Rectal smooth muscle tissue (tissue), 1 donor: ENCODE data around the gene SFT2D2.

ENCODE experiments used
- H3K27ac ChIP-seq: one replicate; pipeline ENCODE4 v1.7.0; 2013; ENCODE audit warnings: low read depth, low read length, inconsistent platforms
- H3K27me3 ChIP-seq: one replicate; pipeline ENCODE4 v1.7.0; 2013; ENCODE audit warnings: low read length; ENCODE audit not compliant: control insufficient read depth, insufficient read depth
- H3K36me3 ChIP-seq: one replicate; pipeline ENCODE4 v1.7.0; 2013; ENCODE audit warnings: low read length; ENCODE audit not compliant: control insufficient read depth, insufficient read depth
- H3K4me1 ChIP-seq: one replicate; pipeline ENCODE4 v1.7.0; 2013; ENCODE audit warnings: low read length; ENCODE audit not compliant: control insufficient read depth, insufficient read depth
- H3K4me3 ChIP-seq: one replicate; pipeline ENCODE4 v1.7.0; 2013; ENCODE audit warnings: low read length
- H3K9ac ChIP-seq: one replicate; pipeline ENCODE4 v1.7.0; 2013; ENCODE audit warnings: low read length

The SFT2D2 gene

DNA sequence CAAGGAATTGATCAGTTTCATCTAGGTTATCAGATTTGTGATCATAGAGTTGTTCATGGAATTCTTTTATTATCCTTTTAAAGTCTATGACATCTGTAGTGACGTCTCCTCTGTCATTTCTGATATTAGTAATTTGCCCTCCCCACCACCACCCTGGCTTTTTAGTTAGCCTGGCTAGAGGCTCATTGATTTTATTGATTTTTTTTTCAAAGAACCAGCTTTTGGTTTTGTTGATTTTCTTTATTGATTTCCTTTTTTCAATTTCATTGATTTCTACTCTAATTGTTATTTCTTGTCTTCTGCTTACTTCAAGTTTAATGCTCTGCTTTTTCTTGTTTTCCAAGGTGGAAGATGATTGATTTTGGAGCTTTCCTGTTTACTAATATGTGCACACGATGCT, 31.6 kb downstream of the SFT2D2 start:
- H3K4me1 ChIP-seq = no peaks in the 10 kb centered on the region

DNA sequence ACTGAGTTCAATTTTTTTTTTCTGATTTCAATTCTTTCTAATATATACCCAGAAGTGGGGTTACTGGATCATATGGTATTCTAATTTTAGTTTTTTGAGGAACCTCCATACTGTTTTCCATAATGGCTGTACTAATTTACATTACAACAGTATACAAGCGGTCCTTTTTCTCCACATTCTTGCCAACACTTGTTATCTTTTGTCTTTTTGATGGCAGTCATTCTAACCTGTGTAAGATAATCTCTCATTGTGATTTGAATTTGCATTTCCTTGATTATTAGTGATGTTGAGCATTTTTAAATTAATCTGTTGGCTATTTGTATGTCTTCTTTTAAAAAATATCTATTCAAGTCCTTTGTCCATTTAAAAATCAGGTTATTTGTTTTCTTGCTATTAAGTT, 33.8 kb downstream of the SFT2D2 start:
- Histone ChIP-seq H3K36me3 (peaks cover 2% of the 10 kb centered on the region), H3K9ac (no peak overlapping the region), H3K27me3 (no peaks in the 10 kb centered on the region), H3K27ac (no peak overlapping the region), H3K4me3 (no peak overlapping the region), H3K4me1 (no peaks in the 10 kb centered on the region)

More for the DNA sequence above, 31.6 kb downstream of the SFT2D2 start:
- H3K27ac ChIP-seq = no peak overlapping the region
- no peak overlapping the region for H3K9ac ChIP-seq
- H3K27me3 ChIP-seq = no peaks in the 10 kb centered on the region
- H3K4me3 ChIP-seq = no peak overlapping the region
- no peaks in the 10 kb centered on the region for H3K36me3 ChIP-seq

DNA sequence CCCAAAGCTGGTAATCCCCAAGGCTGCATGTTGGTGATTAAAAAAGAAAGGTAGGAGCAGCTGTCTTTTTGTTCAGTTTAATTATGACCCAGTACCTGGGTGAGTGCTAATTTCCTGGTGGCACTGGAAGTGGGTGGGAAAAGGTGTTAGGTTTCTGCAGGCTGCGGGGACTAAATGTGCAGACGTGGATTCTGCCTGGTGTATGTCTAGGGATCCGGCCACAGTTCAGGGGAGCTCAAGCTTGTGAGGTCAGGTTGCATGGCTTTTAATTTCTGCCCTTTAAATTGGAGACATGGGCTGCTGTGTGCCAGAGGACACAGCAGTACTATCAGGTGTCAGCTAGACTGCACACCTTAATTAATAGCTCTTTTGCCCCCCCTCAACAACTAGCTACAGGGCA, 34.6 kb downstream of the SFT2D2 start:
- no peak overlapping the region for H3K9ac ChIP-seq
- no peak overlapping the region for H3K4me3 ChIP-seq
- H3K27ac ChIP-seq = no peak overlapping the region
- no peaks in the 10 kb centered on the region for H3K27me3 ChIP-seq
- no peaks in the 10 kb centered on the region for H3K4me1 ChIP-seq
- H3K36me3 ChIP-seq = peaks cover 2% of the 10 kb centered on the region

DNA sequence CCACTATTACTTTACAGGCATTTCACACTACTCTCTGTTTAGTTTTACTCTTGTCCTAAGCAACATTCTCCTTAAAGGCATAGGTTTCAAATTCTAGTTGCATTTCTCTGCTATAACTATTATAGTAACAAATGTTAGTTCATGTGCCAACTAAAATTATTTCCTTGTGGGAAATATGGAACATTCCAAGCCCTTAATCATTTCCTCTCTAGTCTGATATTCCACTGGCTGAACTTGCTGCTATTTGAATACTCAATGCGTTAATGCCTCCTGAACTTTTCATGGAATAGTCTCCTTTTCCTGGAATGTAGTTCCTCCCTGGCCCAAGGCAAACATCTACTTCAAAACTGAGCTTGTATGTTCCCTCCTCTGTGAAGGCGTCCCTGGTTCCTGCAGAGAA, 35.6 kb downstream of the SFT2D2 start:
- H3K4me1 ChIP-seq = no peaks in the 10 kb centered on the region
- H3K36me3 ChIP-seq = peaks cover 2% of the 10 kb centered on the region
- H3K27me3 ChIP-seq = no peaks in the 10 kb centered on the region
- no peak overlapping the region for H3K9ac ChIP-seq
- no peak overlapping the region for H3K4me3 ChIP-seq
- no peak overlapping the region for H3K27ac ChIP-seq

DNA sequence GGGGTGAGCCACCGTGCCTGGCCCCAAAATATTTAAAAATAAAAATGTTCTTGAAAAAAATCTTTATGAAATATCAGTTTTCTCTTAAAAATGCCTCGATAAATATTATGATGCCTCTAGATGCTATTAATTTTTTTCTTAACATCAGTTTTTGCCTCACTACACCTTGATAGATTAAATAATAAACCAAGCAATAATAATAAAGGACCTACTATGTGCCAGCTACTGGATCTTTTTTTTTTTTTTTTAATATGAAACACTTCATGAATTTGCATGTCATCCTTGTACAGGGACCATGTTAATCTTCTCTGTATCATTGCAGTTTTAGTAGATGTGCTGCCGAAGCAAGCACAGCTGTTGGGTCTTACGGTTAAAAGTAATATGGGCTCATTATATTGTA, 37.3 kb downstream of the SFT2D2 start:
- H3K27ac ChIP-seq = no peak overlapping the region

DNA sequence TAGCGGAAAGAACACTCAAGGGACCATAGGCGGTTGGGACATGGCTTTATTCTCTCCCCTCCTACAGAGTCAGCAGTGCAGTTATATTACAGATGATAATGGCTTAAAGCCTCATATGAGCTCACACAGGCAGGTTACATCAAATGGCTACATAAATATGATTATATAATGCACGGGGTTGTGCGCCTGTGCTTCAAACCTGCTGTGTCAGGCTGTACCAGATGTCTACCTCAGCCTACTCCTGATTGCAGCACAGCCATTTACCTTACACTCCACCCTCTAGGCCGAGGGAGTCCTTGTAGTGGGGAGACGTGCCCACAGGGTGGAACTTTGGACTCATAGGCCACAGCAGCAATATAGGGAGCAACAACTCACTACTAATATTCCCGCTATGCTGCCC, 38.5 kb downstream of the SFT2D2 start:
- Histone ChIP-seq H3K27ac (no peak overlapping the region), H3K9ac (no peak overlapping the region), H3K4me1 (no peaks in the 10 kb centered on the region), H3K36me3 (peaks cover 2% of the 10 kb centered on the region), H3K4me3 (no peak overlapping the region), H3K27me3 (no peaks in the 10 kb centered on the region)

More for the DNA sequence above, 37.3 kb downstream of the SFT2D2 start:
- no peak overlapping the region for H3K9ac ChIP-seq
- H3K27me3 ChIP-seq = no peaks in the 10 kb centered on the region
- no peak overlapping the region for H3K4me3 ChIP-seq
- no peaks in the 10 kb centered on the region for H3K4me1 ChIP-seq
- H3K36me3 ChIP-seq = peaks cover 2% of the 10 kb centered on the region

DNA sequence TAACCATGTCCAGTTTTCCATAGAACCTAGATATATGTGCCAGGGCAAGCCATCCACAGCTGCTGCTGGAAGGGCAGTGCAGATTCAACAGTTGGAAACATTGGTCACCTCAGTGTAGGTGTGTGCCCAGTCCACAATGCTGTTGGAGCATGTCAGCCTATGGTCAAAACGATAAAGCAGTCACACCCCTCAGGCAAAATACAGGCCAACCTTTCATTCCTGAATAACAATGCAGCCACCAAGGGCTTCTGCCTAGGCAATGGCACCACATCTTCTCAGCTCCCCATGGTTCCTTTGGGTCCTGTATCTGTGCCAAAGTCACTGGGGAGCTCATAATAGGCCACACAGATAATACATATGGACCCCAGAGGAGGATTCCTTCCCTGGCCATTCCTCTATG, 39.8 kb downstream of the SFT2D2 start:
- Histone ChIP-seq H3K4me3 (no peak overlapping the region), H3K27me3 (no peaks in the 10 kb centered on the region), H3K36me3 (peaks cover 2% of the 10 kb centered on the region)

DNA sequence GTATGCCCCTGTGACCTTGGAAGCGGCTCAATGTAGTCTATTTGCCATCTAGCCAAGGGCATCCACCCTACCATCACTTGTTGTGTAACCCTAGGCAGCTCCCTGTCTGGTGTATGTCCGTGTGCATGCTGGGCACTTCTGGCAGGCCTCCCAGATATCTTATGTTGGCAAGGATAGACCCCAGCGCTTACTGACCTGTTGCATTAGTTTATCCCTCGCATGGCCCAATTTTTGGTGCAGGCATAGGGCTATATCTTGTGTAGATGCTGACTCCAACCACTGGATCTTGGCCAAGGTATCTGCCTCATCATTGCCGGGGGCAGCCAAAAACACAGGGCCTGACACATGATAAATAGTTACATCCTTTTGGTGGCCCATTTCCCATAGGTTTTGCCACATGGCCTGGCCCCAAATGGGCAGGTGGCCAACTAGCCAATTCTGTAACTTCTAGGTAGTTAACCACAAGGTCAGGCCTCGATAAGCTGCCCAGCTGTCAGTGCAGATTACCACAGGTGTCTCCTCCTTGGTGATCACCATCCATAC, 40.9 kb downstream of the SFT2D2 start:
- Histone ChIP-seq H3K27ac (no peak overlapping the region), H3K9ac (no peak overlapping the region), H3K4me3 (no peak overlapping the region), H3K4me1 (no peaks in the 10 kb centered on the region), H3K36me3 (peaks cover 2% of the 10 kb centered on the region), H3K27me3 (no peaks in the 10 kb centered on the region)

More for the DNA sequence above, 39.8 kb downstream of the SFT2D2 start:
- Histone ChIP-seq H3K9ac (no peak overlapping the region), H3K4me1 (no peaks in the 10 kb centered on the region), H3K27ac (no peak overlapping the region)

DNA sequence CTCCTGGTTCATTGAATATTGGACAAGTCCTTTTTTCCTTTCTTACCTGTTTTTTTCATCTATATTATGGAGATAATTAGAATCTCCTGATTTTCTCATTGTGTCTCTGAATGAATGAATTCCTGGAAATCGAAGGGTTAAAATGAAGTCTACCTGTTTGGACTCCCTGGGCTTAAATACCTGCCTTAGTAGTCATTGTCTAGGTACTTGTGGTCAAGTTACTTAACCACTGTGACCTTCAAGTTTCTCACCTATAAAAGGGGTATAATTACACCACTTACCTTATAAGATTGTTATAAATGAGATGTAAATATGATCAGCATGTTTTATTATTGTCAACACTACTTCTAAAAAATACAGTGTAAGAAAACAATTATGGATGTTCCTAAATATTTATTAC, 45.8 kb downstream of the SFT2D2 start:
- no peak overlapping the region for H3K27ac ChIP-seq
- H3K4me1 ChIP-seq = no peaks in the 10 kb centered on the region
- no peaks in the 10 kb centered on the region for H3K27me3 ChIP-seq
- no peak overlapping the region for H3K4me3 ChIP-seq
- H3K9ac ChIP-seq = no peak overlapping the region
- no peaks in the 10 kb centered on the region for H3K36me3 ChIP-seq

DNA sequence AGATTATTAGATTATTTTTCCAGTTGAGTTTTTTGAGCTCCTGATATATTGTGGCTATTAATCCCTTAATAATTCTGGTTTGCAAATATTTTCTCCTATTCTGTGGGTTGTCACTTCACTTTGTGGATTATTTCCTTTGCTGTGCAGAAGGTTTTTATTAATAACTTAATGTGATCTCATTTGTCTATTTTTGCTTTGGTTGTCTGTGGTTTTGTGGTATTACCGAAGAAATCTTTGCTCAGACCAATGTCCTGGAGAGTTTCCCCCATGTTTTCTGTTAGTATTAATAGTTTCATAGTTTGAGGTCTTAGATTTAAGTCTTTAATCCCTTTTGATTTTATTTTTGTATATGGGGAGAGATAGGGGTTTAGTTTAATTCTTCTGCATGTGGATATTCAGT, 47.8 kb downstream of the SFT2D2 start:
- Histone ChIP-seq H3K27ac (no peak overlapping the region), H3K36me3 (no peaks in the 10 kb centered on the region), H3K4me3 (no peak overlapping the region), H3K4me1 (no peaks in the 10 kb centered on the region), H3K27me3 (no peaks in the 10 kb centered on the region), H3K9ac (no peak overlapping the region)

DNA sequence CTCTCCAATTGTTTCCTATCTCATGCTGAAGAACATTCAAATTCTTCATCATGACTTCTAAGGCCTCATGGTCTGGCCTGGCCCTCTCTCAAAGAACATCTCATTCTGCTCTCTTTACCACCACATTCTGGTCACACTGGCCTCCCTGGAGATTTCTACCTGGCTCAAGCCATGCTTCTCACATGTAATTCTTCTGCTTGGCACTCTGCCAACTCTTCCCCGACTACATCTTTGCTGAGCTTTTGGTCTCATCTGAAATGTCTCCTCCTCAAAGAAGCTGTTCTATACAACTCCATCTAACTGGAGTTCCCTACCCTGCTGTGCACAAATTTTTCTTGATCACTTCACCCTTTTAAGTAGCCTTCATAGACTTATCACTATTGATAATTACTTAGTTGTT, 53.4 kb downstream of the SFT2D2 start:
- H3K9ac ChIP-seq = no peak overlapping the region
- no peaks in the 10 kb centered on the region for H3K27me3 ChIP-seq
- no peak overlapping the region for H3K27ac ChIP-seq
- no peak overlapping the region for H3K4me3 ChIP-seq
- H3K4me1 ChIP-seq = no peaks in the 10 kb centered on the region
- H3K36me3 ChIP-seq = no peaks in the 10 kb centered on the region

DNA sequence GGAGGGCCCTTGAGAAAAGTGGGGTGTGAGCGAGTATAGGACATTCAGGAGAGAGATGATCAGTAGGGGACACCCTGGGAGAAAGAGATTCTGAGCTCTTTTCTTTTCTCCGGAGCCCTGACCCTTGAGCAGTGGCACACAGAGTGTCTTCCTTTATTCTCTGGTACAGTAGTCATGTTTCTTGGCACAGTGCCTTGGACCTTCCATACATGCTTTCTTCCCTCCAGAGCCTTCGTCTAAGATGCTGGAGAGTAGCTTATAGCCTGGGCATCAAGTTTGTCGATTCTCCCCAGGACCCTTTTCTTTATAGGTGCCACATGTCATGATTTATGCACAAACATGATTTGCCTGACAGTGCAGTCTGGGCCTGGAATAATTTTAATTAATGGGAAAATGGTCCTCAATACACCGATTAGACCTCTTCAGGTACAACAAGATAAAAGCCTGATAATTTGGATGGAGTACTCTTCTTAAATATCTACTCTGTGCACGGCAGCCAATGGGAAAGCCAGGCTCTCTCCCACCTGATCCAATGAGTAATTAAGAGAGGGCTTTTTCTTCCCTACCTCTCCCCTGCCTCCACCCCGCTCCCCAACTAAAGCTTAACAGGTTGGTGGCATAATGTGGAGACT, 54.6 kb downstream of the SFT2D2 start, which contains the start of gene TBX19:
TBX19 (plus strand) TSS at position 582 of the 632 bp plus-strand sequence. CDS start 214 bp downstream, outside the sequence.
- no peak within 1 kb of the TSS for H3K4me3 ChIP-seq
- no peak within 1 kb of the TSS for H3K9ac ChIP-seq
- H3K4me1 ChIP-seq = peaks cover 7% of the 10 kb centered on the region
- no peaks in the 10 kb centered on the region for H3K27me3 ChIP-seq
- no peaks in the 10 kb centered on the region for H3K36me3 ChIP-seq
- no peak within 1 kb of the TSS for H3K27ac ChIP-seq
